Fibroblast of mammary gland (primary cell): Measurements from ENCODE around the gene GMCL1.

Experiments used
- DNase-seq: peaks from one replicate; pipeline ENCODE4 v3.0.0-alpha.2; 2010; ENCODE audit warnings: low read depth
- H3K4me3 ChIP-seq: 2 replicates; pipeline ENCODE4 v1.5.1; 2011; ENCODE audit warnings: low read depth, mild to moderate bottlenecking, low read length, moderate library complexity; ENCODE audit not compliant: control insufficient read depth
- TF ChIP-seq, protein P1 (sequence below): conservative IDR thresholded peaks from 2 replicates; pipeline ENCODE4 v1.5.1; 2011; ENCODE audit warnings: low read depth, low read length, inconsistent platforms; ENCODE audit not compliant: control insufficient read depth, insufficient read depth

Gene GMCL1

GRCh38 chr2:69807821-69808540 lies 21.5 kb upstream of the GMCL1 start:
- H3K4me3 ChIP-seq: no peak overlapping the region
- DNase-seq: no peak
- TF ChIP-seq, protein P1, sequence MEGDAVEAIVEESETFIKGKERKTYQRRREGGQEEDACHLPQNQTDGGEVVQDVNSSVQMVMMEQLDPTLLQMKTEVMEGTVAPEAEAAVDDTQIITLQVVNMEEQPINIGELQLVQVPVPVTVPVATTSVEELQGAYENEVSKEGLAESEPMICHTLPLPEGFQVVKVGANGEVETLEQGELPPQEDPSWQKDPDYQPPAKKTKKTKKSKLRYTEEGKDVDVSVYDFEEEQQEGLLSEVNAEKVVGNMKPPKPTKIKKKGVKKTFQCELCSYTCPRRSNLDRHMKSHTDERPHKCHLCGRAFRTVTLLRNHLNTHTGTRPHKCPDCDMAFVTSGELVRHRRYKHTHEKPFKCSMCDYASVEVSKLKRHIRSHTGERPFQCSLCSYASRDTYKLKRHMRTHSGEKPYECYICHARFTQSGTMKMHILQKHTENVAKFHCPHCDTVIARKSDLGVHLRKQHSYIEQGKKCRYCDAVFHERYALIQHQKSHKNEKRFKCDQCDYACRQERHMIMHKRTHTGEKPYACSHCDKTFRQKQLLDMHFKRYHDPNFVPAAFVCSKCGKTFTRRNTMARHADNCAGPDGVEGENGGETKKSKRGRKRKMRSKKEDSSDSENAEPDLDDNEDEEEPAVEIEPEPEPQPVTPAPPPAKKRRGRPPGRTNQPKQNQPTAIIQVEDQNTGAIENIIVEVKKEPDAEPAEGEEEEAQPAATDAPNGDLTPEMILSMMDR: no peak

- TF ChIP-seq, protein P1: no peak
- H3K4me3 ChIP-seq: no peak overlapping the region
- DNase-seq: no peak
These were observed 18.9 kb upstream of the GMCL1 start for GRCh38 chr2:69810550-69810949.

- TF ChIP-seq, protein P1: no peak
- no peak overlapping the region for H3K4me3 ChIP-seq
- DNase-seq: no peak
These were observed 18.4 kb upstream of the GMCL1 start for GRCh38 chr2:69811018-69811417.

GRCh38 chr2:69811591-69811990 lies 17.9 kb upstream of the GMCL1 start:
- TF ChIP-seq, protein P1: no peak
- H3K4me3 ChIP-seq: no peak overlapping the region
- no peak for DNase-seq

- H3K4me3 ChIP-seq: no peak overlapping the region
- DNase-seq: no peak
- TF ChIP-seq, protein P1: no peak
These were observed 13.7 kb upstream of the GMCL1 start for GRCh38 chr2:69815717-69816116.

DNA sequence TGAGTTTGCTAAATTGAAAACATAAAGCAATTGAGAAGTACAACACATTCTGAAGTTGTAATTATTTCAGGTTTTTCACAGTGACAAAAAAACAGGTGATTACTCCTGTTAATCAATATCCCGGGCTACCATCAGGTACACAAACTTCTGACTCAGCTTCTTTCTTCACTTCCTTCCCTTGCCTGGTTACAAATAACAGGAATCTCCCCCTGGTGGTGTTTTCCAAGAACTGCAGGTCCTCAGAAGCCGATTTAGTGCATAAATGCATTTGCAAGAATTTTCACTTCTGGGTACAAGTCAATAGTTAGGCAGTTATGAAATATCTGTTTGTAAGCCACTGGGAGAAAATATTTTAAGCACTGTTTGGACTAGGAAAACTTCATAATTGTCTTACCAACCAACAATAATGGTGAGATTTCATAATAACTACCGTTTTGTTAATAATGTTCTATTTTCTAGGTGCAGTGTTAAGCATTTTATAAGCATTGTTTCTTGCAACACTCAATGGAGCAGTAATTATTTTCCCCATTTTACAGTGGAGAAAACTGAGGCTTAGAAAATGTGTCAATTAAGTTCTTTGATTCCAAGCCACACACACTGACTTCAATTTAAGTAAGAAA lies 12.4 kb upstream of the GMCL1 start:
- TF ChIP-seq, protein P1: peak; percentile 94
- peak; percentile 89 for DNase-seq

More for the DNA sequence above, 12.4 kb upstream of the GMCL1 start:
- no peak overlapping the region for H3K4me3 ChIP-seq
